Measurements from ENCODE around the gene SMU1. TPM values are rescaled to one million over a fixed set of nuclear protein-coding genes. Genes with fewer than 3 reads are reported as not detected.

SMU1 gene
- total RNA-seq, 1 experiment from 2014 or later = 30.5 TPM

GRCh38 chr9:33112094-33112493 lies 35.6 kb upstream of the SMU1 start:
- POLR2A ChIA-PET = no interaction called here
- intact Hi-C loops (cut with micrococcal nuclease) = no loop called here

More at GRCh38 chr9:33112094-33112493, 35.6 kb upstream of the SMU1 start:
- BruUV-seq (replicated peaks) = no TSS peak
- Histone ChIP-seq H3K79me2 (ENCODE audit: insufficient read depth, low read length) (no peaks in the 10 kb centered on the region), H3K36me3 (ENCODE audit: control insufficient read depth in 1 of 2, insufficient read depth in 2 of 2, low read length in 2 of 2) (no peaks in the 10 kb centered on the region), H3K4me2 (ENCODE audit: low read length) (no peak overlapping the region), H4K20me1 (ENCODE audit: insufficient read depth) (no peaks in the 10 kb centered on the region), H3K27ac (ENCODE audit: low read depth, low read length) (no peak overlapping the region), H3K9me2 (ENCODE audit: insufficient read depth) (no peaks in the 10 kb centered on the region), H3K9me3 (ENCODE audit: control insufficient read depth in 1 of 2, insufficient read depth in 1 of 2, low read depth in 1 of 2, low read length in 2 of 2) (no peaks in the 10 kb centered on the region), H2AFZ (ENCODE audit: low read depth, low read length, poor library complexity, severe bottlenecking) (no peak overlapping the region), H3K4me1 (ENCODE audit: control insufficient read depth in 1 of 2, insufficient read depth in 2 of 2, low read length in 2 of 2) (peaks cover 2 to 8% of the 10 kb centered on the region in 2 experiments; a peak in 3 of 4 replicates), H3K27me3 (ENCODE audit: insufficient read depth, low read length) (no peaks in the 10 kb centered on the region), H3K9ac (ENCODE audit: low read length) (no peak overlapping the region), H3K4me3 (replicated peaks in 1 of 2; ENCODE audit: low read depth in 1 of 2, low read length in 2 of 2) (no peak overlapping the region)
- CTCF ChIA-PET = no interaction called here
- TF ChIP-seq, protein P1, sequence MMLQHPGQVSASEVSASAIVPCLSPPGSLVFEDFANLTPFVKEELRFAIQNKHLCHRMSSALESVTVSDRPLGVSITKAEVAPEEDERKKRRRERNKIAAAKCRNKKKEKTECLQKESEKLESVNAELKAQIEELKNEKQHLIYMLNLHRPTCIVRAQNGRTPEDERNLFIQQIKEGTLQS (IDR thresholded peaks at IDR 0.05) = no peak
- TF ChIP-seq RAD21 (IDR thresholded peaks at IDR 0.05; ENCODE audit: low read depth) = no peak
- TF ChIP-seq EZH2 (IDR thresholded peaks at IDR 0.05) = no peak
- no peak for TF ChIP-seq EGR1 (IDR thresholded peaks at IDR 0.05; ENCODE audit: low read depth)
- TF ChIP-seq SRF (IDR thresholded peaks at IDR 0.05; ENCODE audit: low read depth) = no peak
- TF ChIP-seq TCF7L2 (IDR thresholded peaks at IDR 0.05; ENCODE audit: borderline replicate concordance, extremely low read depth, insufficient read depth, insufficient read length) = no peak
- no peak for TF ChIP-seq SP1 (IDR thresholded peaks at IDR 0.05; ENCODE audit: low read depth)
- no peak for TF ChIP-seq POLR2AphosphoS5 (IDR thresholded peaks at IDR 0.05; ENCODE audit: low read depth, low read length)
- TF ChIP-seq ZNF274 (IDR thresholded peaks at IDR 0.05; ENCODE audit: low read depth, low read length) = no peak
- TF ChIP-seq POLR2A (IDR thresholded peaks at IDR 0.05; ENCODE audit: borderline replicate concordance, extremely low read depth, insufficient read depth, insufficient read length) = no peak
- TF ChIP-seq ZBTB33 (IDR thresholded peaks at IDR 0.05; ENCODE audit: extremely low read depth, insufficient replicate concordance, low read length) = no peak
- TF ChIP-seq ZFX (IDR thresholded peaks at IDR 0.05) = no peak
- TF ChIP-seq SIN3A (IDR thresholded peaks at IDR 0.05; ENCODE audit: low read depth) = no peak
- TF ChIP-seq REST (IDR thresholded peaks at IDR 0.05; ENCODE audit: low read depth) = no peak
- TF ChIP-seq, protein P2, sequence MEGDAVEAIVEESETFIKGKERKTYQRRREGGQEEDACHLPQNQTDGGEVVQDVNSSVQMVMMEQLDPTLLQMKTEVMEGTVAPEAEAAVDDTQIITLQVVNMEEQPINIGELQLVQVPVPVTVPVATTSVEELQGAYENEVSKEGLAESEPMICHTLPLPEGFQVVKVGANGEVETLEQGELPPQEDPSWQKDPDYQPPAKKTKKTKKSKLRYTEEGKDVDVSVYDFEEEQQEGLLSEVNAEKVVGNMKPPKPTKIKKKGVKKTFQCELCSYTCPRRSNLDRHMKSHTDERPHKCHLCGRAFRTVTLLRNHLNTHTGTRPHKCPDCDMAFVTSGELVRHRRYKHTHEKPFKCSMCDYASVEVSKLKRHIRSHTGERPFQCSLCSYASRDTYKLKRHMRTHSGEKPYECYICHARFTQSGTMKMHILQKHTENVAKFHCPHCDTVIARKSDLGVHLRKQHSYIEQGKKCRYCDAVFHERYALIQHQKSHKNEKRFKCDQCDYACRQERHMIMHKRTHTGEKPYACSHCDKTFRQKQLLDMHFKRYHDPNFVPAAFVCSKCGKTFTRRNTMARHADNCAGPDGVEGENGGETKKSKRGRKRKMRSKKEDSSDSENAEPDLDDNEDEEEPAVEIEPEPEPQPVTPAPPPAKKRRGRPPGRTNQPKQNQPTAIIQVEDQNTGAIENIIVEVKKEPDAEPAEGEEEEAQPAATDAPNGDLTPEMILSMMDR (IDR thresholded peaks at IDR 0.05 in 2 of 3, conservative IDR thresholded peaks at IDR 0.05 in 1 of 3; ENCODE audit: borderline replicate concordance in 1 of 3, insufficient read depth in 1 of 3, low read depth in 2 of 3, low read length in 2 of 3) = no peak
- TF ChIP-seq EZH2phosphoT487 (IDR thresholded peaks at IDR 0.05; ENCODE audit: borderline replicate concordance) = no peak
- no peak for TF ChIP-seq MAX (IDR thresholded peaks at IDR 0.05)
- TF ChIP-seq FOSL1 (IDR thresholded peaks at IDR 0.05; ENCODE audit: low read depth) = no peak
- no peak for ATAC-seq
- no peak for DNase-seq (ENCODE audit: low read depth, low spot score)
- RAD21 ChIA-PET (ENCODE audit: low non-redundant PET in 1 of 2, low total read pairs in 2 of 2, uncharacterized antibody in 2 of 2, unreplicated experiment in 2 of 2) = no interaction called here

Data from HCT116 (cell line).